Mesendoderm (in vitro differentiated cells): ENCODE measurements around the gene ATPAF1.

ENCODE experiments used
- DNase-seq: peaks from one replicate; pipeline ENCODE4 v3.0.0; 2013
- H2AK5ac ChIP-seq: 2 replicates; pipeline ENCODE4 v1.6.1; 2013; ENCODE audit warnings: low read length, inconsistent platforms
- H2BK120ac ChIP-seq: 2 replicates; pipeline ENCODE4 v1.6.1; 2013; ENCODE audit warnings: low read depth, mild to moderate bottlenecking, low read length, moderate library complexity, mixed read lengths
- H2BK15ac ChIP-seq: replicated peaks from 2 replicates; pipeline ENCODE4 v1.6.1; 2013; ENCODE audit warnings: low read depth, mild to moderate bottlenecking, moderate library complexity
- H2BK5ac ChIP-seq: 2 replicates; pipeline ENCODE4 v1.6.1; 2013; ENCODE audit warnings: low read length, inconsistent platforms
- H3K18ac ChIP-seq: 2 replicates; pipeline ENCODE4 v1.6.1; 2013; ENCODE audit warnings: mild to moderate bottlenecking, low read length, mixed read lengths
- H3K23ac ChIP-seq: one replicate; pipeline ENCODE4 v1.6.1; 2013; ENCODE audit warnings: low read length
- H3K27ac ChIP-seq: 2 replicates; pipeline ENCODE4 v1.5.1; 2013; ENCODE audit warnings: low read depth, mild to moderate bottlenecking, inconsistent platforms, low read length, moderate library complexity
- H3K27me3 ChIP-seq: 2 replicates; pipeline ENCODE4 v1.6.1; 2013; ENCODE audit warnings: low read length, control low read depth, mild to moderate bottlenecking, inconsistent platforms; ENCODE audit not compliant: insufficient read depth, poor library complexity
- H3K36me3 ChIP-seq: 2 replicates; pipeline ENCODE4 v1.6.1; 2013; ENCODE audit warnings: low read length, inconsistent platforms; ENCODE audit not compliant: control insufficient read depth, insufficient read depth
- H3K4ac ChIP-seq: one replicate; pipeline ENCODE4 v1.6.1; 2013; ENCODE audit warnings: low read depth, mild to moderate bottlenecking, low read length, moderate library complexity
- H3K4me1 ChIP-seq: 2 replicates; pipeline ENCODE4 v1.6.1; 2013; ENCODE audit warnings: low read depth, low read length, inconsistent platforms; ENCODE audit not compliant: control insufficient read depth
- H3K4me2 ChIP-seq: 2 replicates; pipeline ENCODE4 v1.6.1; 2013; ENCODE audit warnings: low read length
- H3K4me3 ChIP-seq: 2 replicates; pipeline ENCODE4 v1.5.1; 2013; ENCODE audit warnings: mild to moderate bottlenecking, low read length
- H3K56ac ChIP-seq: one replicate; pipeline ENCODE4 v1.6.1; 2013; ENCODE audit warnings: low read length
- H3K79me1 ChIP-seq: 2 replicates; pipeline ENCODE4 v1.6.1; 2013; ENCODE audit warnings: low read length, inconsistent platforms
- H3K79me2 ChIP-seq: 2 replicates; pipeline ENCODE4 v1.6.1; 2013; ENCODE audit warnings: mild to moderate bottlenecking, low read length; ENCODE audit not compliant: control insufficient read depth, insufficient read depth
- H3K9ac ChIP-seq: 2 replicates; pipeline ENCODE4 v1.6.1; 2013; ENCODE audit warnings: low read length, inconsistent platforms
- H4K5ac ChIP-seq: one replicate; pipeline ENCODE4 v1.6.1; 2013; ENCODE audit warnings: low read length
- H4K8ac ChIP-seq: one replicate; pipeline ENCODE4 v1.6.1; 2013; ENCODE audit warnings: low read depth, mild to moderate bottlenecking, control low read depth, low read length, moderate library complexity
- WGBS: extraction: QIAGEN DNeasy Blood & Tissue Kit; methylation state at CpG from one replicate; pipeline ENCODE4 v1.1.7; 2013; ENCODE audit warnings: low lambda C conversion rate, missing lambda C conversion rate; ENCODE audit not compliant: insufficient coverage; ENCODE audit errors: extremely low coverage; 5-methylcytosine and 5-hydroxymethylcytosine counted together

Gene ATPAF1

GRCh38 chr1:46679789-46680573 lies 11.8 kb upstream of the ATPAF1 start:
- Histone ChIP-seq H3K4me2 (no peak overlapping the region), H4K5ac (no peak overlapping the region), H3K56ac (no peak overlapping the region), H3K27me3 (no peaks in the 10 kb centered on the region), H3K4ac (no peak overlapping the region), H3K4me3 (no peak overlapping the region), H3K4me1 (peaks cover 2% of the 10 kb centered on the region), H3K18ac (no peak overlapping the region), H2BK120ac (no peak overlapping the region), H3K36me3 (peaks cover 6% of the 10 kb centered on the region), H4K8ac (no peak overlapping the region), H2BK5ac (no peak overlapping the region), H2BK15ac (no peak overlapping the region), H3K23ac (no peak overlapping the region), H3K27ac (no peak overlapping the region), H2AK5ac (no peak overlapping the region), H3K79me1 (no peaks in the 10 kb centered on the region), H3K9ac (no peak overlapping the region), H3K79me2 (no peaks in the 10 kb centered on the region)
- no peak for DNase-seq
- no CpG with 5 or more reads among the region's 6 CpGs for WGBS

- Histone ChIP-seq H3K4ac (no peak overlapping the region), H3K79me2 (no peaks in the 10 kb centered on the region), H3K27ac (no peak overlapping the region), H3K4me1 (peaks cover 2% of the 10 kb centered on the region), H3K18ac (no peak overlapping the region), H3K36me3 (peaks cover 5% of the 10 kb centered on the region), H2BK15ac (no peak overlapping the region), H3K4me2 (no peak overlapping the region), H2BK120ac (no peak overlapping the region), H3K9ac (no peak overlapping the region), H4K5ac (no peak overlapping the region), H2BK5ac (no peak overlapping the region), H3K56ac (no peak overlapping the region), H2AK5ac (no peak overlapping the region), H3K27me3 (no peaks in the 10 kb centered on the region), H3K23ac (no peak overlapping the region), H3K4me3 (no peak overlapping the region), H3K79me1 (no peaks in the 10 kb centered on the region), H4K8ac (no peak overlapping the region)
- no peak for DNase-seq
- WGBS, result no CpG with 5 or more reads among the region's 1 CpG
These were observed 9.2 kb upstream of the ATPAF1 start for GRCh38 chr1:46677339-46677738.

GRCh38 chr1:46676531-46676930 lies 8.4 kb upstream of the ATPAF1 start:
- Histone ChIP-seq H4K5ac (no peak overlapping the region), H3K4me3 (no peak overlapping the region), H3K9ac (no peak overlapping the region), H2BK120ac (no peak overlapping the region), H2BK15ac (no peak overlapping the region), H4K8ac (no peak overlapping the region), H3K56ac (no peak overlapping the region), H3K23ac (no peak overlapping the region), H3K4me1 (peaks cover 2% of the 10 kb centered on the region), H3K36me3 (peaks cover 5% of the 10 kb centered on the region), H2AK5ac (no peak overlapping the region), H3K18ac (no peak overlapping the region), H3K79me1 (no peaks in the 10 kb centered on the region), H2BK5ac (no peak overlapping the region), H3K27ac (no peak overlapping the region), H3K27me3 (no peaks in the 10 kb centered on the region), H3K4ac (no peak overlapping the region), H3K4me2 (no peak overlapping the region), H3K79me2 (no peaks in the 10 kb centered on the region)
- no CpG with 5 or more reads among the region's 1 CpG for WGBS
- no peak for DNase-seq

- peak; percentile 71 for DNase-seq
- Histone ChIP-seq H3K56ac (no peak overlapping the region), H3K18ac (no peak overlapping the region), H3K36me3 (peaks cover 5% of the 10 kb centered on the region), H2BK15ac (no peak overlapping the region), H3K23ac (no peak overlapping the region), H3K4me1 (peaks cover 2% of the 10 kb centered on the region), H3K4me2 (no peak overlapping the region), H4K8ac (no peak overlapping the region), H2BK120ac (no peak overlapping the region), H3K27ac (no peak overlapping the region), H3K79me1 (no peaks in the 10 kb centered on the region), H2AK5ac (no peak overlapping the region), H3K79me2 (no peaks in the 10 kb centered on the region), H4K5ac (no peak overlapping the region), H3K4me3 (no peak overlapping the region), H2BK5ac (no peak overlapping the region), H3K27me3 (no peaks in the 10 kb centered on the region), H3K9ac (no peak overlapping the region), H3K4ac (no peak overlapping the region)
- WGBS, result no CpG with 5 or more reads among the region's 1 CpG
These were observed 7.6 kb upstream of the ATPAF1 start for GRCh38 chr1:46675549-46676314.

GRCh38 chr1:46673749-46674182 lies 5.6 kb upstream of the ATPAF1 start:
- Histone ChIP-seq H2BK15ac (no peak overlapping the region), H4K5ac (no peak overlapping the region), H3K9ac (no peak overlapping the region), H3K4me1 (peaks cover 2% of the 10 kb centered on the region), H2BK120ac (no peak overlapping the region), H2BK5ac (no peak overlapping the region), H3K18ac (no peak overlapping the region), H3K4me2 (no peak overlapping the region), H3K4ac (no peak overlapping the region), H3K4me3 (no peak overlapping the region), H3K27me3 (no peaks in the 10 kb centered on the region), H3K36me3 (peaks cover 3% of the 10 kb centered on the region), H3K27ac (no peak overlapping the region), H3K79me2 (no peaks in the 10 kb centered on the region), H3K23ac (no peak overlapping the region), H3K56ac (no peak overlapping the region), H2AK5ac (no peak overlapping the region), H3K79me1 (no peaks in the 10 kb centered on the region), H4K8ac (no peak overlapping the region)
- DNase-seq, result no peak
- no CpG with 5 or more reads among the region's 4 CpGs for WGBS
